ENCODE results near the gene LRP8. TPM values are rescaled to one million over a fixed set of nuclear protein-coding genes. Genes with fewer than 3 reads are reported as not detected.

The LRP8 gene
- total and polyA plus RNA-seq, 2 experiments from 2014 or later = 27.8 to 71.1 TPM

- Histone ChIP-seq H2AFZ (no peak overlapping the region), H3K79me2 (replicated peaks; ENCODE audit: insufficient read depth) (peaks cover 66% of the 10 kb centered on the region), H3K27me3 (ENCODE audit: insufficient read depth) (no peaks in the 10 kb centered on the region), H3K9me2 (ENCODE audit: insufficient read depth) (no peaks in the 10 kb centered on the region), H3K36me3 (ENCODE audit: insufficient read depth) (peaks cover 7% of the 10 kb centered on the region; the same call in 1 of the 2 replicates), H3K4me2 (no peak overlapping the region), H4K20me1 (replicated peaks; ENCODE audit: insufficient read depth) (peaks cover 34% of the 10 kb centered on the region), H3K4me1 (ENCODE audit: insufficient read depth) (peaks cover 10% of the 10 kb centered on the region; the same call in 1 of the 2 replicates), H3K27ac (ENCODE audit: low read depth) (no peak overlapping the region), H3F3A (replicated peaks; ENCODE audit: low read depth) (no peaks in the 10 kb centered on the region), H3K4me3 (no peak overlapping the region)
- TF ChIP-seq ETS1 (IDR thresholded peaks at IDR 0.05) (no peak), JUNB (IDR thresholded peaks at IDR 0.05; ENCODE audit: unreplicated experiment) (no peak), ZNF462 (CRISPR knock-in tag; IDR thresholded peaks at IDR 0.05) (no peak), EZH2 (IDR thresholded peaks at IDR 0.05; ENCODE audit: low read depth, unreplicated experiment) (no peak), EZH2phosphoT487 (IDR thresholded peaks at IDR 0.05; ENCODE audit: unreplicated experiment) (no peak), NANOG (IDR thresholded peaks at IDR 0.05; ENCODE audit: borderline replicate concordance) (no peak), CREB1 (CRISPR knock-in tag; IDR thresholded peaks at IDR 0.05; ENCODE audit: low read depth) (no peak), REST (IDR thresholded peaks at IDR 0.05; ENCODE audit: unreplicated experiment) (no peak)
- no peak for ATAC-seq
- Mint-ChIP-seq H3K27me3 (ENCODE audit: insufficient read depth, low read depth, poor library complexity) (peaks cover 30% of the 10 kb centered on the region), H3K36me3 (ENCODE audit: low read depth) (peaks cover 66% of the 10 kb centered on the region), H3K4me3 (no peak overlapping the region; the same call in 2 of the 3 replicates), H3K27ac (no peak overlapping the region), H3K4me1 (peaks cover 65% of the 10 kb centered on the region), H3K9me3 (no peaks in the 10 kb centered on the region)
- DNase-seq (ENCODE audit: low spot score) = no peak
Measured at GRCh38 chr1:53305650-53306049, 22.2 kb downstream of the LRP8 start.
